Measurements from ENCODE around the gene CCDC85C. TPM values are rescaled to one million over a fixed set of nuclear protein-coding genes. Genes with fewer than 3 reads are reported as not detected.

Gene CCDC85C
- polyA plus RNA-seq, 1 experiment: 7.2 TPM

GRCh38 chr14:99604278-99604765 lies 315 bp upstream of the CCDC85C start:
- H3K27ac ChIP-seq (ENCODE audit: low read depth, low read length): peak overlapping the region; percentile 65
- DNase-seq (ENCODE audit: low read depth, low spot score): peak; percentile 80
- no peaks in the 10 kb centered on the region for H3K27me3 ChIP-seq (ENCODE audit: control insufficient read depth, insufficient read depth, low read length)
- TF ChIP-seq, protein P1, sequence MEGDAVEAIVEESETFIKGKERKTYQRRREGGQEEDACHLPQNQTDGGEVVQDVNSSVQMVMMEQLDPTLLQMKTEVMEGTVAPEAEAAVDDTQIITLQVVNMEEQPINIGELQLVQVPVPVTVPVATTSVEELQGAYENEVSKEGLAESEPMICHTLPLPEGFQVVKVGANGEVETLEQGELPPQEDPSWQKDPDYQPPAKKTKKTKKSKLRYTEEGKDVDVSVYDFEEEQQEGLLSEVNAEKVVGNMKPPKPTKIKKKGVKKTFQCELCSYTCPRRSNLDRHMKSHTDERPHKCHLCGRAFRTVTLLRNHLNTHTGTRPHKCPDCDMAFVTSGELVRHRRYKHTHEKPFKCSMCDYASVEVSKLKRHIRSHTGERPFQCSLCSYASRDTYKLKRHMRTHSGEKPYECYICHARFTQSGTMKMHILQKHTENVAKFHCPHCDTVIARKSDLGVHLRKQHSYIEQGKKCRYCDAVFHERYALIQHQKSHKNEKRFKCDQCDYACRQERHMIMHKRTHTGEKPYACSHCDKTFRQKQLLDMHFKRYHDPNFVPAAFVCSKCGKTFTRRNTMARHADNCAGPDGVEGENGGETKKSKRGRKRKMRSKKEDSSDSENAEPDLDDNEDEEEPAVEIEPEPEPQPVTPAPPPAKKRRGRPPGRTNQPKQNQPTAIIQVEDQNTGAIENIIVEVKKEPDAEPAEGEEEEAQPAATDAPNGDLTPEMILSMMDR (IDR thresholded peaks at IDR 0.05; ENCODE audit: low read depth, low read length): no peak
- peak overlapping the region; percentile 68 for H3K4me3 ChIP-seq (ENCODE audit: low read depth, low read length)
- CTCF ChIA-PET: interaction anchor here (0.5 kb wide), 1 partner anchor 72 kb away, joined by 3 read pairs; no protein-coding TSS in a partner anchor
- H3K9me3 ChIP-seq (ENCODE audit: control insufficient read depth, insufficient read depth, low read length): no peaks in the 10 kb centered on the region; the same call in 1 of the 2 replicates
- POLR2A ChIA-PET: interaction anchor here (0.6 to 2.1 kb wide), 9 partner anchors 10 to 124 kb away, joined by 3 to 7 read pairs (median 3); partner anchors contain the start of genes CYP46A1 and SETD3

GRCh38 chr14:99602788-99603415 lies 1.1 kb downstream of the CCDC85C start:
- peak overlapping the region; percentile 63 for H3K4me3 ChIP-seq (ENCODE audit: low read depth, low read length)
- ChIA-PET POLR2A (interaction anchor here (1.1 to 1.7 kb wide), 3 partner anchors 9 to 81 kb away, joined by 3 to 7 read pairs (median 5); partner anchors contain the start of gene CYP46A1), CTCF (interaction anchor here (0.8 to 1.2 kb wide), 2 partner anchors 25 to 81 kb away, joined by 3 to 4 read pairs; partner anchors contain the start of gene CYP46A1)
- H3K27ac ChIP-seq (ENCODE audit: low read depth, low read length): no peak overlapping the region
- DNase-seq (ENCODE audit: low read depth, low spot score): no peak
- TF ChIP-seq, protein P1 (IDR thresholded peaks at IDR 0.05; ENCODE audit: low read depth, low read length): no peak
- H3K9me3 ChIP-seq (ENCODE audit: control insufficient read depth, insufficient read depth, low read length): no peaks in the 10 kb centered on the region; the same call in 1 of the 2 replicates
- no peaks in the 10 kb centered on the region for H3K27me3 ChIP-seq (ENCODE audit: control insufficient read depth, insufficient read depth, low read length)

GRCh38 chr14:99602054-99602787 lies 1.8 kb downstream of the CCDC85C start:
- Histone ChIP-seq H3K27me3 (ENCODE audit: control insufficient read depth, insufficient read depth, low read length) (no peaks in the 10 kb centered on the region), H3K27ac (ENCODE audit: low read depth, low read length) (peak overlapping the region; percentile 59), H3K9me3 (ENCODE audit: control insufficient read depth, insufficient read depth, low read length) (no peaks in the 10 kb centered on the region; the same call in 1 of the 2 replicates), H3K4me3 (ENCODE audit: low read depth, low read length) (peak overlapping the region; percentile 63)
- TF ChIP-seq, protein P1 (IDR thresholded peaks at IDR 0.05; ENCODE audit: low read depth, low read length): no peak
- CTCF ChIA-PET: interaction anchor here (0.8 to 2.0 kb wide), 2 partner anchors 26 to 82 kb away, joined by 3 to 5 read pairs; partner anchors contain the start of gene CYP46A1
- POLR2A ChIA-PET: interaction anchor here (1.4 kb wide), 1 partner anchor 22 kb away, joined by 3 read pairs; no protein-coding TSS in a partner anchor
- no peak for DNase-seq (ENCODE audit: low read depth, low spot score)

DNA sequence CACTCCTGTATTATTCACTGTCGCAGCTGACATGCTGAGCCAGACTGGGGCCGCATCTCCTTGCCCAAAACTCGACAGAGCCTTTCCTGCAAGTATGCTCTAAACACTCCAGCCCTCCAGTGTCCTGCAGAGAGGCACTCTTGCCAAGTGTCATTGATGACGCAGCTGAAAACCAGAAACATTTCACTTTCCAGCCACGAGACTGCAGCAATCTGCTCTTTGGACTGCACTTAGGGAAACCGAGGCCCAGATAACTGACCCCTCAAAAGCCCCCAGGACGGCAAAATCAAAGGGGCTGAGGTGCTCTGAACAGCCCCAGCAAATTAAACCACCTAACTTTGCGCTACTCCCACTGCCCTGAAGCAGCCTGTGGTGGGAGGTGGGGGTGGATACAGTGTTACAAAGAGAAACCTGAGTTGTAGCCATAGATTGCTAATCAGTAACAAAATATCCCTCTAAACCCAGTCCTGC lies 2.6 kb downstream of the CCDC85C start:
- Histone ChIP-seq H3K27ac (ENCODE audit: low read depth, low read length) (peak overlapping the region; percentile 59), H3K27me3 (ENCODE audit: control insufficient read depth, insufficient read depth, low read length) (no peaks in the 10 kb centered on the region), H3K4me3 (ENCODE audit: low read depth, low read length) (peak overlapping the region; percentile 63), H3K9me3 (ENCODE audit: control insufficient read depth, insufficient read depth, low read length) (no peaks in the 10 kb centered on the region; the same call in 1 of the 2 replicates)
- DNase-seq (ENCODE audit: low read depth, low spot score): no peak
- CTCF ChIA-PET: interaction anchor here (2.0 kb wide), 1 partner anchor 27 kb away, joined by 5 read pairs; no protein-coding TSS in a partner anchor
- POLR2A ChIA-PET: interaction anchor here (1.4 kb wide), 1 partner anchor 21 kb away, joined by 3 read pairs; no protein-coding TSS in a partner anchor
- TF ChIP-seq, protein P1 (IDR thresholded peaks at IDR 0.05; ENCODE audit: low read depth, low read length): 0 out of 2 replicates have a peak, but pooled peaks have one; percentile 4

Measured in AG04450 (cell line).